Activated T-helper 2 cell treated with anti-CD3 and anti-CD28 coated beads, Interferon-gamma antibody, Interleukin-2, Interleukin-4, amounts not matched to agents 10 μg/mL and 5 μg/mL and 100 μg/mL, durations not matched to agents 14 hours and 24 hours and 36 hours (primary cell): ENCODE data around the gene SLC12A8. TPM values are rescaled to one million over a fixed set of nuclear protein-coding genes. Genes with fewer than 3 reads are reported as not detected.

Source experiments
- DNase-seq: peaks from one replicate; pipeline ENCODE4 v3.0.0; 2021; ENCODE audit warnings: low spot score
- H3K27ac Mint-ChIP-seq: one replicate; pipeline ENCODE4 v1.8.0; 2021; ENCODE audit warnings: mixed read lengths
- H3K27me3 Mint-ChIP-seq: one replicate; pipeline ENCODE4 v1.8.0; 2021; ENCODE audit warnings: low read depth, mixed read lengths
- H3K36me3 Mint-ChIP-seq: one replicate; pipeline ENCODE4 v1.8.0; 2021; ENCODE audit warnings: low read depth, mixed read lengths
- H3K4me1 Mint-ChIP-seq: one replicate; pipeline ENCODE4 v1.8.0; 2021; ENCODE audit warnings: low read depth, mixed read lengths
- H3K4me3 Mint-ChIP-seq: one replicate; pipeline ENCODE4 v1.8.0; 2021; ENCODE audit warnings: low read depth, mild to moderate bottlenecking, moderate library complexity, mixed read lengths
- H3K9me3 Mint-ChIP-seq: one replicate; pipeline ENCODE4 v1.8.0; 2021; ENCODE audit warnings: mixed read lengths
- intact Hi-C: fragments of 100-400 bp; cut with micrococcal nuclease; formaldehyde crosslinking; loops from one replicate; pipeline ENCODE4 v1.15.1; 2023
- total RNA-seq: library from RNA; stranded (reverse); gene quantifications from 2 replicates; pipeline ENCODE4 v1.2.3, GENCODE V29; 2022

The SLC12A8 gene
- total RNA-seq, 1 donor from 2014 or later = 1.3 TPM

GRCh38 chr3:125033616-125034015, 178.9 kb downstream of the SLC12A8 start:
- H3K4me1 Mint-ChIP-seq = peaks cover 29% of the 10 kb centered on the region
- DNase-seq = no peak
- H3K9me3 Mint-ChIP-seq = peaks cover 40% of the 10 kb centered on the region
- H3K36me3 Mint-ChIP-seq = peaks cover 68% of the 10 kb centered on the region
- H3K27ac Mint-ChIP-seq = no peak overlapping the region
- H3K27me3 Mint-ChIP-seq = no peaks in the 10 kb centered on the region
- H3K4me3 Mint-ChIP-seq = no peak overlapping the region
- intact Hi-C loops = no loop called here

GRCh38 chr3:125033135-125033534, 179.4 kb downstream of the SLC12A8 start:
- no peak for DNase-seq
- Mint-ChIP-seq H3K4me1 (peaks cover 33% of the 10 kb centered on the region), H3K36me3 (peaks cover 68% of the 10 kb centered on the region), H3K9me3 (peaks cover 36% of the 10 kb centered on the region), H3K27ac (no peak overlapping the region), H3K27me3 (no peaks in the 10 kb centered on the region), H3K4me3 (no peak overlapping the region)
- intact Hi-C loops = no loop called here

- intact Hi-C loops = no loop called here
These were observed 179.9 kb downstream of the SLC12A8 start for GRCh38 chr3:125032683-125033082.

More at GRCh38 chr3:125032683-125033082, 179.9 kb downstream of the SLC12A8 start:
- H3K27ac Mint-ChIP-seq = no peak overlapping the region
- peaks cover 70% of the 10 kb centered on the region for H3K36me3 Mint-ChIP-seq
- H3K4me1 Mint-ChIP-seq = peaks cover 34% of the 10 kb centered on the region
- H3K27me3 Mint-ChIP-seq = no peaks in the 10 kb centered on the region
- peaks cover 33% of the 10 kb centered on the region for H3K9me3 Mint-ChIP-seq
- H3K4me3 Mint-ChIP-seq = no peak overlapping the region
- no peak for DNase-seq

Other genes with a start within 250 kb of the SLC12A8 start
- gene HEG1, start 156.8 kb downstream of the SLC12A8 start, total RNA-seq = 58.0 and 59.1 TPM in 2 replicates
- gene ZNF148, start 162.6 kb upstream of the SLC12A8 start, total RNA-seq = 33.2 and 37.0 TPM in 2 replicates